ENCODE measurements around the gene LAMA3.
A peak's percentile ranks its signal among the peaks of the same experiment; 100 is the strongest.

LAMA3 gene

GRCh38 chr18:23929362-23929930, 240.2 kb downstream of the LAMA3 start:
- Histone ChIP-seq H3K9ac (ENCODE audit: low read depth, low read length) (no peak overlapping the region), H3K4me2 (ENCODE audit: low read length) (no peak overlapping the region), H3K4me3 (ENCODE audit: low read length) (no peak overlapping the region), H3K36me3 (ENCODE audit: insufficient read depth, low read length) (no peaks in the 10 kb centered on the region), H3K9me3 (replicated peaks; ENCODE audit: low read length) (no peaks in the 10 kb centered on the region), H3K4me1 (ENCODE audit: control insufficient read depth, insufficient read depth, low read length) (peaks cover 29% of the 10 kb centered on the region), H3K27me3 (ENCODE audit: control insufficient read depth, insufficient read depth, low read length) (no peaks in the 10 kb centered on the region)

DNA sequence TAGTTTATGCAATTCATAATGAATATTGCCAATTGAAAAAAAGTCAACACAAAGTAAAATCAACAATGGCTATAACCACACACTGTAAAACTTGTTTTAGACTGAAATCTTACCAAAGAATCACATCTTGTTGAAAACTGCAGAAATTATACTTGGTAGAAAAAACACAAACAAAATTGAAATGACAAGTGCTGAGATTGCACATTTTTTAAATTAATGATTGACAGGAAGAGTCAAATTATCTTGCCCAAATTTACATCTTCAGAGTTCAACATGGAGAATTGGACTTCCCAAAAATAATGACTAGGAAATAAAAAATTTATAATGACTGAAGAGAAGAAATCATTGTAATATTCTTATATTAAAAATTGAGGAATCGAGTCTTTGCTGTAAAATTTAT, 240.7 kb downstream of the LAMA3 start:
- Histone ChIP-seq H3K9me3 (replicated peaks; ENCODE audit: low read length) (no peaks in the 10 kb centered on the region), H3K36me3 (ENCODE audit: insufficient read depth, low read length) (no peaks in the 10 kb centered on the region), H3K27me3 (ENCODE audit: control insufficient read depth, insufficient read depth, low read length) (no peaks in the 10 kb centered on the region), H3K4me2 (ENCODE audit: low read length) (no peak overlapping the region), H3K9ac (ENCODE audit: low read depth, low read length) (no peak overlapping the region), H3K4me1 (ENCODE audit: control insufficient read depth, insufficient read depth, low read length) (peaks cover 24% of the 10 kb centered on the region), H3K4me3 (ENCODE audit: low read length) (no peak overlapping the region)

GRCh38 chr18:23932385-23933067, 243.3 kb downstream of the LAMA3 start:
- Histone ChIP-seq H3K27me3 (ENCODE audit: control insufficient read depth, insufficient read depth, low read length) (no peaks in the 10 kb centered on the region), H3K4me3 (ENCODE audit: low read length) (no peak overlapping the region), H3K9ac (ENCODE audit: low read depth, low read length) (no peak overlapping the region), H3K4me2 (ENCODE audit: low read length) (no peak overlapping the region), H3K36me3 (ENCODE audit: insufficient read depth, low read length) (no peaks in the 10 kb centered on the region), H3K9me3 (replicated peaks; ENCODE audit: low read length) (no peaks in the 10 kb centered on the region), H3K4me1 (ENCODE audit: control insufficient read depth, insufficient read depth, low read length) (peaks cover 22% of the 10 kb centered on the region)

DNA sequence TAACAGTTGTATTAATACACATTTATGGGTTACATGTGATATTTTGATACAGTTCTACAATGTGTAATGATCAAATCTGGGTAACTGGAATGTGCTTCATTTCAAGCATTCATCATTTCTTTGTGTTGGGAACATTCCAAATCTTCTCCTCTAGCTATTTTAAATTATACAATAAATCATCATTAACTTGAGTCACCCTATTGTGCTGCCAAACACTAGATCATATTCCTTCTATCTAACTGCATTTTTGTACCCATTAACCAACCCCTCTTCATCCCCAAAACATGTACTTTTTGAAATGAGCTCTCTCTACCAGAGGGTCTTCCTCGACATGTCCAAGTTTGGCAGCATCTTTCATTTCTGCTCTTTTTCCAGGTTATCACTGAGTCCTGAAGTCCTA, 244.2 kb downstream of the LAMA3 start:
- peak overlapping the region; percentile 51 for H3K4me2 ChIP-seq (ENCODE audit: low read length)
- H3K27me3 ChIP-seq (ENCODE audit: control insufficient read depth, insufficient read depth, low read length) = no peaks in the 10 kb centered on the region
- no peaks in the 10 kb centered on the region for H3K9me3 ChIP-seq (replicated peaks; ENCODE audit: low read length)
- peaks cover 22% of the 10 kb centered on the region for H3K4me1 ChIP-seq (ENCODE audit: control insufficient read depth, insufficient read depth, low read length)
- no peak overlapping the region for H3K9ac ChIP-seq (ENCODE audit: low read depth, low read length)
- no peak overlapping the region for H3K4me3 ChIP-seq (ENCODE audit: low read length)
- no peaks in the 10 kb centered on the region for H3K36me3 ChIP-seq (ENCODE audit: insufficient read depth, low read length)

DNA sequence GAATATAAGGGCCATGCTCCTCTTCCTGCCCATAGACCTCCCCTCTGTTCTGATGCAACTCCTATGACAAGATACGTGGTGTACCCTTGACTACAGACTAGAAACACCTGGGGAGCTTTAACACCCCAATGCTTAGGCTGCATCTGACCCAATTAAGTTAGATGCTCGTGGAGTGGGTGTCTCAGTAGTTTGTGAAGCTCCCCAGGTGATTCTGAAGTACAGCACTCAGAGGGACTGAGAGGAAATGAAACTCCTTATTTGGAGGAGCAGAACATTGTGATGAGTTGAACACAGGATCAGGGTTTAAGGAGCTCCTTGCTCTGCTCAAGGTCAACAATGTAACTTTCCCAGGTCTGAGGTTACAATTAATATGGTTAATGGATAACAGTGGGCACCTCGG, 245.0 kb downstream of the LAMA3 start:
- no peaks in the 10 kb centered on the region for H3K27me3 ChIP-seq (ENCODE audit: control insufficient read depth, insufficient read depth, low read length)
- no peak overlapping the region for H3K4me2 ChIP-seq (ENCODE audit: low read length)
- H3K9ac ChIP-seq (ENCODE audit: low read depth, low read length) = no peak overlapping the region
- H3K9me3 ChIP-seq (replicated peaks; ENCODE audit: low read length) = no peaks in the 10 kb centered on the region
- H3K36me3 ChIP-seq (ENCODE audit: insufficient read depth, low read length) = no peaks in the 10 kb centered on the region
- no peak overlapping the region for H3K4me3 ChIP-seq (ENCODE audit: low read length)
- H3K4me1 ChIP-seq (ENCODE audit: control insufficient read depth, insufficient read depth, low read length) = peaks cover 22% of the 10 kb centered on the region

DNA sequence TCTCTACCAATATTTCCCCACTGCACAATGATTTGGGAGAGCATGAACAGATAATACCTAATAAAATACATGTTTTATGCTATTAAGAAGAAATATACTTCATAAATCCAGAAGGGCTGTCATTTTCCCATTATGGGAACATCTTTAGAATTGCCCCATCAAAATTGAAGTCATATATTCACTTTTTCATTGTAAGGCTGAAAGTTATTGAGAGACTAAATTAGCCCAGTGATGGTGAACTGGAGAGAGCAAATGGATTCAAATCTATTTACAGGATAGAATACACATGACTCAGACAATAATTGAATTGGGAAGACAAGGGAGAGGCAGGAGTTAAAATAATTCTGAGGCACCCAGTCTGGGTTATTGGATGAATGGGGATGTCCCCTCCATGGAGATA, 245.6 kb downstream of the LAMA3 start:
- no peaks in the 10 kb centered on the region for H3K9me3 ChIP-seq (replicated peaks; ENCODE audit: low read length)
- peaks cover 22% of the 10 kb centered on the region for H3K4me1 ChIP-seq (ENCODE audit: control insufficient read depth, insufficient read depth, low read length)
- H3K36me3 ChIP-seq (ENCODE audit: insufficient read depth, low read length) = no peaks in the 10 kb centered on the region
- H3K4me2 ChIP-seq (ENCODE audit: low read length) = no peak overlapping the region
- H3K4me3 ChIP-seq (ENCODE audit: low read length) = no peak overlapping the region
- H3K27me3 ChIP-seq (ENCODE audit: control insufficient read depth, insufficient read depth, low read length) = no peaks in the 10 kb centered on the region
- no peak overlapping the region for H3K9ac ChIP-seq (ENCODE audit: low read depth, low read length)

DNA sequence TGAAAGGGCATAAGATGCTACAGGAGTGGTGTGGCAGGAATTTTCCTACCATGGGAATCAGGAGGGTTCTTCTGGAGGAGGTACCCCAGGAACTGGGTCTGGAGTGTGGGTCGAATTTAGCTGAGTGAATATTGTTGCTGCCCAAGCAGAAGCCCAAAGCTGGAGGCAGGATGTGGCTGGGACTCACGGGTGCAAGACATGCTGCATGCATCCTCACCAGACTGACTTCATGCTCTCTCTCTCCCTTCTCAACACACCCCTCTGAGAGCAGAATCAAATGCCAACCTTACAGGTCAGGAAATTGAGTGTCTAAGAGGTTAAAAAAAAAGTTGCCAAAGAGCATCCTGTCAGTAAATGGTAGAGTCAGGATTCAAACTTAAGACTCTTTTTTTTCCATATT, 246.6 kb downstream of the LAMA3 start:
- Histone ChIP-seq H3K27me3 (ENCODE audit: control insufficient read depth, insufficient read depth, low read length) (peaks cover 2% of the 10 kb centered on the region), H3K4me2 (ENCODE audit: low read length) (no peak overlapping the region), H3K36me3 (ENCODE audit: insufficient read depth, low read length) (no peaks in the 10 kb centered on the region), H3K4me1 (ENCODE audit: control insufficient read depth, insufficient read depth, low read length) (peaks cover 22% of the 10 kb centered on the region), H3K4me3 (ENCODE audit: low read length) (no peak overlapping the region), H3K9me3 (replicated peaks; ENCODE audit: low read length) (no peaks in the 10 kb centered on the region), H3K9ac (ENCODE audit: low read depth, low read length) (no peak overlapping the region)

DNA sequence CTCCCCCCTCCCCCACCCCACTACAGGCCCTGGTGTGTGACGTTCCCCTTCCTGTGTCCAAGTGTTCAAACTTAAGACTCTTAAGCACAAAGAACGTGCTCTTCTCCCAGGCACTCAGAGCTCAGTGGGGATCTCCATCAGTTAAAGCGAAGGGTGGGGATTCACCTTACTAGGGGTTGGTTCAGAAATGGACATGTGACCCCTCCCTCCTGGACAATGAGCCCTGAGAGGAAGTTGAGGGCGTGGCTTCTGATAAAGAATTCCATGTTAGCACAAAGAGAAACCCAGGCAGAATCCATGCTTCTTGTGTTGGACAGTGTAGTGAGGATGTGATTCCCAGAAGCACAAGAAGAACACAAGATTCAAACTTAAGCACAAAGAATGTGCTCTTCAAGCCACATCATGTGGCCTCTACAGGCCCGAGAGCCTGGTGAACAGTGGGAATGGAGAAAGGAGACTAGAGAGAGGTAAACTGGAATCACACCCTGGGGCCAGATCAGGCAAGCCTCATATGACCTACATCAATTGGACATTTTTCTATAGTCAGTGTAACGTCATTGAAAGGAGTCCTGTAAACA, 247.2 kb downstream of the LAMA3 start:
- no peak overlapping the region for H3K4me3 ChIP-seq (ENCODE audit: low read length)
- H3K9me3 ChIP-seq (replicated peaks; ENCODE audit: low read length) = no peaks in the 10 kb centered on the region
- H3K4me1 ChIP-seq (ENCODE audit: control insufficient read depth, insufficient read depth, low read length) = peaks cover 22% of the 10 kb centered on the region
- no peaks in the 10 kb centered on the region for H3K36me3 ChIP-seq (ENCODE audit: insufficient read depth, low read length)
- peaks cover 2% of the 10 kb centered on the region for H3K27me3 ChIP-seq (ENCODE audit: control insufficient read depth, insufficient read depth, low read length)
- no peak overlapping the region for H3K9ac ChIP-seq (ENCODE audit: low read depth, low read length)
- H3K4me2 ChIP-seq (ENCODE audit: low read length) = no peak overlapping the region

GRCh38 chr18:23938043-23938756, 248.9 kb downstream of the LAMA3 start:
- Histone ChIP-seq H3K27me3 (ENCODE audit: control insufficient read depth, insufficient read depth, low read length) (peaks cover 2% of the 10 kb centered on the region), H3K4me3 (ENCODE audit: low read length) (no peak overlapping the region), H3K36me3 (ENCODE audit: insufficient read depth, low read length) (no peaks in the 10 kb centered on the region), H3K9ac (ENCODE audit: low read depth, low read length) (no peak overlapping the region), H3K4me2 (ENCODE audit: low read length) (no peak overlapping the region), H3K4me1 (ENCODE audit: control insufficient read depth, insufficient read depth, low read length) (peaks cover 10% of the 10 kb centered on the region), H3K9me3 (replicated peaks; ENCODE audit: low read length) (no peaks in the 10 kb centered on the region)

DNA sequence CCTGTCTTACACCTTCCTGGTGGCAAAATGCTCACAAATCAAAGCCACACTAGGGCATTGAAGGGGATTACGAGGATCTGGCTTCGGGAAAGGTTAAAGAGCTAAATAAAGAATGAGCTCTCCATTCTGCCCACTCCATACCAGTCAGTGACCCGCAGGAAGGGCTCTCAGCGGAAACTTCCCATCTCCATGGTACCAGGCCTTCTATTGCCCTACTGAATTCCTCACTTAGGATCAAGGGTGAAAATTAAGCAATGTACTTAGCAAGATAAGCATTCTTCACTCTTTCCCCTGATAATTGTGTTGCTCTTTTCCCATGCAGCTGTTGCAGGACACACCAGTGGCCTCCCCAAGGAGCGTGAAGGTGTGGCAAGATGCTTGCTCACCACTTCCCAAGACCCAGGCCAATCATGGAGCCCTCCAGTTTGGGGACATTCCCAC, 249.7 kb downstream of the LAMA3 start:
- Histone ChIP-seq H3K9me3 (replicated peaks; ENCODE audit: low read length) (no peaks in the 10 kb centered on the region), H3K9ac (ENCODE audit: low read depth, low read length) (no peak overlapping the region), H3K36me3 (ENCODE audit: insufficient read depth, low read length) (no peaks in the 10 kb centered on the region), H3K4me3 (ENCODE audit: low read length) (no peak overlapping the region), H3K4me1 (ENCODE audit: control insufficient read depth, insufficient read depth, low read length) (peaks cover 3% of the 10 kb centered on the region), H3K4me2 (ENCODE audit: low read length) (no peak overlapping the region), H3K27me3 (ENCODE audit: control insufficient read depth, insufficient read depth, low read length) (peaks cover 2% of the 10 kb centered on the region)

- Histone ChIP-seq H3K9me3 (replicated peaks; ENCODE audit: low read length) (no peaks in the 10 kb centered on the region), H3K4me1 (ENCODE audit: control insufficient read depth, insufficient read depth, low read length) (no peaks in the 10 kb centered on the region), H3K4me3 (ENCODE audit: low read length) (no peak overlapping the region), H3K27me3 (ENCODE audit: control insufficient read depth, insufficient read depth, low read length) (peaks cover 2% of the 10 kb centered on the region), H3K36me3 (ENCODE audit: insufficient read depth, low read length) (no peaks in the 10 kb centered on the region), H3K4me2 (ENCODE audit: low read length) (no peak overlapping the region), H3K9ac (ENCODE audit: low read depth, low read length) (no peak overlapping the region)
Measured at GRCh38 chr18:23939366-23939765, 250.1 kb downstream of the LAMA3 start.

Measured in skeletal muscle satellite cell (primary cell).